GM13977 (cell line): ENCODE measurements around the gene FBXL17.

Source experiments
- DNase-seq: peaks from one replicate; pipeline ENCODE4 v3.0.0; 2012; ENCODE audit warnings: low spot score
- CTCF ChIP-seq: IDR thresholded peaks from 2 replicates; pipeline ENCODE4 v1.5.1; 2012; ENCODE audit warnings: mild to moderate bottlenecking, control low read depth; ENCODE audit not compliant: insufficient read depth; ENCODE audit errors: extremely low read depth, missing control alignments
- in situ Hi-C: fragments of 300-500 bp; cut with MboI; formaldehyde crosslinking; loops from one replicate; pipeline ENCODE4 v1.12.0; 2022; ENCODE audit warnings: low sequenced_read_pairs, low pct_unique_long_range_greater_than_20kb, mixed read lengths, inconsistent platforms; ENCODE audit not compliant: unreplicated experiment

FBXL17 gene

GRCh38 chr5:108386345-108387061 is 4.6 kb upstream of the FBXL17 start:
- TF ChIP-seq CTCF, result no peak
- in situ Hi-C loops, result no loop called here
- DNase-seq, result no peak

- DNase-seq, result no peak
- in situ Hi-C loops, result no loop called here
- TF ChIP-seq CTCF, result no peak
Measured at GRCh38 chr5:108384741-108385140, 2.8 kb upstream of the FBXL17 start.

GRCh38 chr5:108382784-108383330 is 959 bp upstream of the FBXL17 start:
- in situ Hi-C loops, result no loop called here
- TF ChIP-seq CTCF, result no peak
- DNase-seq, result peak; percentile 19

- peak; percentile 77 for DNase-seq
- peak; percentile 16 for TF ChIP-seq CTCF
- in situ Hi-C loops, result no loop called here
Measured at GRCh38 chr5:108381350-108381953, 446 bp downstream of the FBXL17 start.

- peak; percentile 83 for DNase-seq
- in situ Hi-C loops, result no loop called here
- TF ChIP-seq CTCF, result no peak
Measured at GRCh38 chr5:108380531-108381349, 1.2 kb downstream of the FBXL17 start.

- in situ Hi-C loops, result no loop called here
- TF ChIP-seq CTCF, result no peak
- DNase-seq, result no peak
Measured at GRCh38 chr5:108379722-108380530, 2.0 kb downstream of the FBXL17 start.
